ENCODE results near the gene PITX3.

DNA sequence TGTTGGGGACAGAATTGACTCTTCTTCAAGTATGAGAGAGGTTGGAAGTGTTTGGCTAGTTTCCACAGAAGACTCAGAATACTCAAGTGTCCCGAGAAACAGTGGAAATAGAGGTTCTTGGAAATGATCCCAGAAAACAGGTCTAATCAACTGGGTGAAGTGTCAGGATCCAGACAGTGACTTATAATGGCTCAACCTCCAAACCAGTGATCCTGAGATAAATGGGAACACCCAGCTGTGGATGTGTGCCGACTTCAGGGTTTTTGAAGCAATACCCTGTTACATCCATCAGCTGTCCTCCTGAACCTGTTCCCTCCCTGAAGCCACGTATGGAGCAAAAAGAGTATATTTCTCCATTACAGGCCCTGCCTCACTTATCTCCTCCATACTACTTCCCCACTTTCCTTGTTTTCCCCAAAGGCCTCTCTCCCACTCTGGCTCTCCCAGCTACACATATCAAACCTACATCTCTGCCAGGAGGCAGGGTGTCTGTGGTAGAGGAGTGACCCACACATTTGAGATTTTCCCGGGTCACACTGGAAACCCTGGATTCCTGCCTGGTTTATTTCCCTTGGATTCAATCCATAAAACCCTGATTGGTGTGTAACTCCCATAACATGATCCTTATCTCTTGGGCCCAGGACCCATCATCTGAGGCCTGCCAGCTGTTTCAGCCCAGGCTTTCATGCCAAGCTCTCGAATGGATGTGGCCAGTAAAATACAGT lies 32.8 kb downstream of the PITX3 start:
- TF ChIP-seq GLI2 (tag by site-specific recombination; IDR thresholded peaks at IDR 0.05; ENCODE audit: borderline replicate concordance, low read depth) (no peak), OVOL3 (tag by site-specific recombination; IDR thresholded peaks at IDR 0.05) (no peak), ZNF660 (tag by site-specific recombination; IDR thresholded peaks at IDR 0.05) (no peak), ZNF548 (tag by site-specific recombination; IDR thresholded peaks at IDR 0.05) (no peak)
- TF ChIP-seq, protein P1, sequence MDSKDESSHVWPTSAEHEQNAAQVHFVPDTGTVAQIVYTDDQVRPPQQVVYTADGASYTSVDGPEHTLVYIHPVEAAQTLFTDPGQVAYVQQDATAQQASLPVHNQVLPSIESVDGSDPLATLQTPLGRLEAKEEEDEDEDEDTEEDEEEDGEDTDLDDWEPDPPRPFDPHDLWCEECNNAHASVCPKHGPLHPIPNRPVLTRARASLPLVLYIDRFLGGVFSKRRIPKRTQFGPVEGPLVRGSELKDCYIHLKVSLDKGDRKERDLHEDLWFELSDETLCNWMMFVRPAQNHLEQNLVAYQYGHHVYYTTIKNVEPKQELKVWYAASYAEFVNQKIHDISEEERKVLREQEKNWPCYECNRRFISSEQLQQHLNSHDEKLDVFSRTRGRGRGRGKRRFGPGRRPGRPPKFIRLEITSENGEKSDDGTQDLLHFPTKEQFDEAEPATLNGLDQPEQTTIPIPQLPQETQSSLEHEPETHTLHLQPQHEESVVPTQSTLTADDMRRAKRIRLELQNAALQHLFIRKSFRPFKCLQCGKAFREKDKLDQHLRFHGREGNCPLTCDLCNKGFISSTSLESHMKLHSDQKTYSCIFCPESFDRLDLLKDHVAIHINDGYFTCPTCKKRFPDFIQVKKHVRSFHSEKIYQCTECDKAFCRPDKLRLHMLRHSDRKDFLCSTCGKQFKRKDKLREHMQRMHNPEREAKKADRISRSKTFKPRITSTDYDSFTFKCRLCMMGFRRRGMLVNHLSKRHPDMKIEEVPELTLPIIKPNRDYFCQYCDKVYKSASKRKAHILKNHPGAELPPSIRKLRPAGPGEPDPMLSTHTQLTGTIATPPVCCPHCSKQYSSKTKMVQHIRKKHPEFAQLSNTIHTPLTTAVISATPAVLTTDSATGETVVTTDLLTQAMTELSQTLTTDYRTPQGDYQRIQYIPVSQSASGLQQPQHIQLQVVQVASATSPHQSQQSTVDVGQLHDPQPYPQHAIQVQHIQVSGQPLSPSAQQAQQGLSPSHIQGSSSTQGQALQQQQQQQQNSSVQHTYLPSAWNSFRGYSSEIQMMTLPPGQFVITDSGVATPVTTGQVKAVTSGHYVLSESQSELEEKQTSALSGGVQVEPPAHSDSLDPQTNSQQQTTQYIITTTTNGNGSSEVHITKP (tag by site-specific recombination; IDR thresholded peaks at IDR 0.05) = no peak
- TF ChIP-seq, protein P2, sequence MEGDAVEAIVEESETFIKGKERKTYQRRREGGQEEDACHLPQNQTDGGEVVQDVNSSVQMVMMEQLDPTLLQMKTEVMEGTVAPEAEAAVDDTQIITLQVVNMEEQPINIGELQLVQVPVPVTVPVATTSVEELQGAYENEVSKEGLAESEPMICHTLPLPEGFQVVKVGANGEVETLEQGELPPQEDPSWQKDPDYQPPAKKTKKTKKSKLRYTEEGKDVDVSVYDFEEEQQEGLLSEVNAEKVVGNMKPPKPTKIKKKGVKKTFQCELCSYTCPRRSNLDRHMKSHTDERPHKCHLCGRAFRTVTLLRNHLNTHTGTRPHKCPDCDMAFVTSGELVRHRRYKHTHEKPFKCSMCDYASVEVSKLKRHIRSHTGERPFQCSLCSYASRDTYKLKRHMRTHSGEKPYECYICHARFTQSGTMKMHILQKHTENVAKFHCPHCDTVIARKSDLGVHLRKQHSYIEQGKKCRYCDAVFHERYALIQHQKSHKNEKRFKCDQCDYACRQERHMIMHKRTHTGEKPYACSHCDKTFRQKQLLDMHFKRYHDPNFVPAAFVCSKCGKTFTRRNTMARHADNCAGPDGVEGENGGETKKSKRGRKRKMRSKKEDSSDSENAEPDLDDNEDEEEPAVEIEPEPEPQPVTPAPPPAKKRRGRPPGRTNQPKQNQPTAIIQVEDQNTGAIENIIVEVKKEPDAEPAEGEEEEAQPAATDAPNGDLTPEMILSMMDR (tag by site-specific recombination; IDR thresholded peaks at IDR 0.05) = no peak

Measured in HEK293 (cell line).